H9 (cell line): ENCODE data around the gene OR4D2. TPM values are rescaled to one million over a fixed set of nuclear protein-coding genes. Genes with fewer than 3 reads are reported as not detected.

Source experiments
- DNase-seq: peaks from one replicate; pipeline ENCODE4 v3.0.0-alpha.2; 2017
- H2AFZ ChIP-seq: one replicate; pipeline ENCODE4 v1.6.1; 2013; ENCODE audit warnings: mild to moderate bottlenecking, low read length, control low read depth, moderate library complexity
- H2AK5ac ChIP-seq: 2 replicates; pipeline ENCODE4 v1.6.1; 2013; ENCODE audit warnings: low read length, control low read depth, mixed read lengths; ENCODE audit not compliant: insufficient read length
- H2BK120ac ChIP-seq: one replicate; pipeline ENCODE4 v1.6.1; 2013; ENCODE audit warnings: low read depth, mild to moderate bottlenecking, low read length, control low read depth, inconsistent platforms; ENCODE audit not compliant: poor library complexity, severe bottlenecking
- H2BK12ac ChIP-seq: 2 replicates; pipeline ENCODE4 v1.6.1; 2013; ENCODE audit warnings: low read length, control low read depth, mixed read lengths, low read depth; ENCODE audit not compliant: insufficient read length
- H2BK15ac ChIP-seq: 2 replicates; pipeline ENCODE4 v1.6.1; 2013; ENCODE audit warnings: low read depth, low read length, control low read depth
- H2BK20ac ChIP-seq: one replicate; pipeline ENCODE4 v1.6.1; 2013; ENCODE audit warnings: low read depth, mild to moderate bottlenecking, low read length, control low read depth, inconsistent platforms; ENCODE audit not compliant: poor library complexity, severe bottlenecking
- H2BK5ac ChIP-seq: 2 replicates; pipeline ENCODE4 v1.6.1; 2013; ENCODE audit warnings: low read length, control low read depth, mixed read lengths; ENCODE audit not compliant: insufficient read length
- H3K14ac ChIP-seq: 2 replicates; pipeline ENCODE4 v1.6.1; 2013; ENCODE audit warnings: low read length, control low read depth; ENCODE audit not compliant: insufficient read depth
- H3K18ac ChIP-seq: 2 replicates; pipeline ENCODE4 v1.6.1; 2013; ENCODE audit warnings: low read depth, mild to moderate bottlenecking, mixed read lengths, low read length, control low read depth; ENCODE audit not compliant: insufficient read length
- H3K23ac ChIP-seq: 2 replicates; pipeline ENCODE4 v1.6.1; 2013; ENCODE audit warnings: low read length, control low read depth, mixed read lengths, low read depth; ENCODE audit not compliant: insufficient read length
- H3K23me2 ChIP-seq: 2 replicates; pipeline ENCODE4 v1.6.1; 2013; ENCODE audit warnings: low read depth, mild to moderate bottlenecking, mixed read lengths, low read length, control low read depth; ENCODE audit not compliant: insufficient read length, poor library complexity, severe bottlenecking
- H3K27ac ChIP-seq: 2 replicates; pipeline ENCODE4 v1.5.1; 2013; ENCODE audit warnings: low read length, control low read depth, mixed read lengths, low read depth; ENCODE audit not compliant: insufficient read length
- H3K27me3 ChIP-seq: 2 replicates; pipeline ENCODE4 v1.6.1; 2013; ENCODE audit warnings: low read length, control low read depth, inconsistent platforms; ENCODE audit not compliant: insufficient read depth
- H3K4ac ChIP-seq: 2 replicates; pipeline ENCODE4 v1.6.1; 2013; ENCODE audit warnings: low read depth, mild to moderate bottlenecking, control low read depth, inconsistent platforms, low read length, moderate library complexity
- H3K4me1 ChIP-seq: 2 replicates; pipeline ENCODE4 v1.6.1; 2013; ENCODE audit warnings: low read length, control low read depth, inconsistent platforms; ENCODE audit not compliant: insufficient read depth
- H3K4me2 ChIP-seq: 2 replicates; pipeline ENCODE4 v1.6.1; 2013; ENCODE audit warnings: low read length, control low read depth, mixed read lengths; ENCODE audit not compliant: insufficient read length, insufficient read depth
- H3K56ac ChIP-seq: 2 replicates; pipeline ENCODE4 v1.6.1; 2013; ENCODE audit warnings: low read depth, mild to moderate bottlenecking, mixed read lengths, low read length, control low read depth; ENCODE audit not compliant: insufficient read length
- H3K79me1 ChIP-seq: 2 replicates; pipeline ENCODE4 v1.6.1; 2013; ENCODE audit warnings: low read depth, mild to moderate bottlenecking, moderate library complexity, low read length, control low read depth, inconsistent platforms; ENCODE audit not compliant: insufficient read depth, poor library complexity, severe bottlenecking
- H3K79me2 ChIP-seq: 2 replicates; pipeline ENCODE4 v1.6.1; 2013; ENCODE audit warnings: low read length, control low read depth, inconsistent platforms; ENCODE audit not compliant: insufficient read depth
- H3K9ac ChIP-seq: 2 replicates; pipeline ENCODE4 v1.6.1; 2013; ENCODE audit warnings: low read length, control low read depth, mixed read lengths; ENCODE audit not compliant: insufficient read length; ENCODE audit errors: extremely low read depth
- H3K9me3 ChIP-seq: one replicate; pipeline ENCODE4 v1.6.1; 2013; ENCODE audit warnings: low read depth, low read length, inconsistent platforms; ENCODE audit not compliant: control insufficient read depth
- H3T11ph ChIP-seq: one replicate; pipeline ENCODE4 v1.6.1; 2013; ENCODE audit warnings: mild to moderate bottlenecking, low read length, control low read depth, inconsistent platforms
- H4K20me1 ChIP-seq: one replicate; pipeline ENCODE4 v1.6.1; 2013; ENCODE audit not compliant: control insufficient read depth, insufficient read length, insufficient read depth
- H4K5ac ChIP-seq: 2 replicates; pipeline ENCODE4 v1.6.1; 2013; ENCODE audit warnings: low read depth, mild to moderate bottlenecking, mixed read lengths, low read length, control low read depth; ENCODE audit not compliant: insufficient read length
- H4K8ac ChIP-seq: replicated peaks from 2 replicates; pipeline ENCODE4 v1.6.1; 2013; ENCODE audit warnings: low read length, control low read depth, mixed read lengths, low read depth; ENCODE audit not compliant: insufficient read length
- H4K91ac ChIP-seq: 2 replicates; pipeline ENCODE4 v1.6.1; 2013; ENCODE audit warnings: low read depth, mild to moderate bottlenecking, moderate library complexity, mixed read lengths, low read length, control low read depth; ENCODE audit not compliant: insufficient read length
- H3K27ac Mint-ChIP-seq, 3 experiments: 2 replicates in 2 of 3; 3 replicates in 1 of 3; pipeline ENCODE4 v1.8.0; 2020 to 2021; ENCODE audit warnings: mixed read lengths in 3 of 3, mild to moderate bottlenecking in 1 of 3, moderate library complexity in 1 of 3
- H3K27me3 Mint-ChIP-seq: 2 replicates; pipeline ENCODE4 v1.8.0; 2021; ENCODE audit warnings: low read depth, mild to moderate bottlenecking, moderate library complexity, mixed read lengths
- H3K36me3 Mint-ChIP-seq, 3 experiments: 2 replicates in 2 of 3; 3 replicates in 1 of 3; pipeline ENCODE4 v1.8.0; 2020 to 2021; ENCODE audit warnings: low read depth in 3 of 3, mixed read lengths in 3 of 3; ENCODE audit not compliant: insufficient read depth in 1 of 3
- H3K4me1 Mint-ChIP-seq, 2 experiments: 2 replicates each; pipeline ENCODE4 v1.8.0; 2020; ENCODE audit warnings: mixed read lengths in 2 of 2
- H3K4me3 Mint-ChIP-seq, 2 experiments: 2 replicates in 1 of 2; 3 replicates in 1 of 2; pipeline ENCODE4 v1.8.0; 2020 to 2021; ENCODE audit warnings: mild to moderate bottlenecking in 2 of 2, mixed read lengths in 2 of 2, moderate library complexity in 1 of 2
- H3K9me3 Mint-ChIP-seq, 2 experiments: 2 replicates in 1 of 2; 3 replicates in 1 of 2; pipeline ENCODE4 v1.8.0; 2020; ENCODE audit warnings: mild to moderate bottlenecking in 2 of 2, mixed read lengths in 2 of 2, moderate library complexity in 1 of 2
- WGBS: extraction: QIAGEN DNeasy Blood & Tissue Kit; methylation state at CpG from one replicate; pipeline ENCODE4 v1.1.7; 2013; ENCODE audit warnings: missing lambda C conversion rate, low lambda C conversion rate, mixed read lengths; ENCODE audit not compliant: insufficient read length; ENCODE audit errors: extremely low coverage; 5-methylcytosine and 5-hydroxymethylcytosine counted together
- total RNA-seq: library from RNA; stranded (reverse); gene quantifications from 2 replicates; pipeline ENCODE4 v1.2.1, GENCODE V29; 2021
- TF ChIP-seq, protein P1 (sequence below): fragments of 200-600 bp; sonication (generic); conservative IDR thresholded peaks from 3 replicates; pipeline ENCODE4 v1.8.0; 2021; ENCODE audit warnings: antibody characterized with exemption, mild to moderate bottlenecking

OR4D2 gene
- total RNA-seq, 1 experiment from 2014 or later: not detected

DNA sequence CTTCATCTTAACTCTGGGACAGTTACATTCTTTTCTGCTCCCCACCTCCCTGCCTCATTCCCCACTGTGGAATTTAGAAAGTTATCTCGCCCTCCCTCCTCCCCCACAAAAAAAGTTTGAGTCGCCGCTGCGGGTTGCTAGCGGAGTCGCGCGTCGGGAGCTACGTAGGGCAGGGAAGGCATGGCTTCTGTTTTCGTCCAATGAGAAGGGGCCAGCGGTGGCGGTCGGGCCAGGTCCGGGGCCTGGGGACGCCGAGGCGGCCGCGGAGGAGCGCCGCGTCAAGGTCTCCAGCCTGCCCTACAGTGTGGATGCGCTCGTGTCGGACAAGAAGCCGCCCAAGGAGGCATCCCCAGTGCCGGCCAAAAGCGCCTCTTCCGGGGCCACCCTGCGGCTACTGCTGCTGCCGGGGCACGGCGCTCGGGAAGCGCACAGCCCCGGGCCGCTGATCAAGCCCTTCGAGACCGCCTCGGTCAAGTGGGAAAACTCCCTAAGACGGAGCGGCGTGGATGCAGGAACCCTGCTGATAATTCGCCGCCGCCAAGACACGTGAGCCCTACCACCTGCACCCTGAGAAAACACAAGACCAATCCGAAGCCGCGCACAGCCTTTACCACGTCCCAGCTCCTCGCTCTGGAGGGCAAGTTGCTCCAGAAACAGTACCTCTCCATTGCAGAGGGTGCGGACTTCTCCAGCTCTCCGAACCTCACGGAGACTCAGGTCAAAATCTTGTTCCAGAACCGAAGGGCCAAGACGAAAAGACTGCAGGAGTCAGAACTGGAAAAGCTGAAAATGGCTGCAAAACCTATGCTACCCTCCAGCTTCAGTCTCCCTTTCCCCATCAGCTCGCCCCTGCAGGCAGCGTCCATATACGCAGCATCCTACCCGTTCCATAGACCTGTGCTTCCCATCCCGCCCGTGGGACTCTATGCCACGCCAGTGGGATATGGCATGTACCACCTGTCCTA lies 9.7 kb upstream of the OR4D2 start:
- H3K27ac ChIP-seq: no peak overlapping the region
- no peaks in the 10 kb centered on the region for H3K9me3 ChIP-seq
- no peaks in the 10 kb centered on the region for H4K20me1 ChIP-seq
- peak overlapping the region; percentile 82 for H3K4me2 ChIP-seq
- H3K18ac ChIP-seq: peak overlapping the region; percentile 92
- peak overlapping the region; percentile 72 to 88 for H3K4me3 Mint-ChIP-seq
- H3K14ac ChIP-seq: peak overlapping the region; percentile 94
- peaks cover 6 to 7% of the 10 kb centered on the region in 2 experiments for H3K4me1 Mint-ChIP-seq
- no peak overlapping the region for H3K4ac ChIP-seq
- TF ChIP-seq, protein P1, sequence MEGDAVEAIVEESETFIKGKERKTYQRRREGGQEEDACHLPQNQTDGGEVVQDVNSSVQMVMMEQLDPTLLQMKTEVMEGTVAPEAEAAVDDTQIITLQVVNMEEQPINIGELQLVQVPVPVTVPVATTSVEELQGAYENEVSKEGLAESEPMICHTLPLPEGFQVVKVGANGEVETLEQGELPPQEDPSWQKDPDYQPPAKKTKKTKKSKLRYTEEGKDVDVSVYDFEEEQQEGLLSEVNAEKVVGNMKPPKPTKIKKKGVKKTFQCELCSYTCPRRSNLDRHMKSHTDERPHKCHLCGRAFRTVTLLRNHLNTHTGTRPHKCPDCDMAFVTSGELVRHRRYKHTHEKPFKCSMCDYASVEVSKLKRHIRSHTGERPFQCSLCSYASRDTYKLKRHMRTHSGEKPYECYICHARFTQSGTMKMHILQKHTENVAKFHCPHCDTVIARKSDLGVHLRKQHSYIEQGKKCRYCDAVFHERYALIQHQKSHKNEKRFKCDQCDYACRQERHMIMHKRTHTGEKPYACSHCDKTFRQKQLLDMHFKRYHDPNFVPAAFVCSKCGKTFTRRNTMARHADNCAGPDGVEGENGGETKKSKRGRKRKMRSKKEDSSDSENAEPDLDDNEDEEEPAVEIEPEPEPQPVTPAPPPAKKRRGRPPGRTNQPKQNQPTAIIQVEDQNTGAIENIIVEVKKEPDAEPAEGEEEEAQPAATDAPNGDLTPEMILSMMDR: peak; percentile 38
- no peaks in the 10 kb centered on the region; the same call in 1 of the 2 replicates for H3K27me3 ChIP-seq
- H3K79me1 ChIP-seq: no peaks in the 10 kb centered on the region
- peak overlapping the region; percentile 46 for H3K9ac ChIP-seq
- peak overlapping the region in 2 of 3 experiments; percentile 12 to 81; a peak in 2 of 7 replicates for H3K27ac Mint-ChIP-seq
- H3K36me3 Mint-ChIP-seq: no peaks in the 10 kb centered on the region; a peak in 1 of 7 replicates
- H2BK12ac ChIP-seq: no peak overlapping the region
- H2AK5ac ChIP-seq: no peak overlapping the region
- H4K8ac ChIP-seq: no peak overlapping the region
- no peaks in the 10 kb centered on the region; the same call in 1 of the 2 replicates for H3K4me1 ChIP-seq
- no CpG with 5 or more reads among the region's 65 CpGs for WGBS
- H4K91ac ChIP-seq: no peak overlapping the region
- H2BK120ac ChIP-seq: no peak overlapping the region
- H4K5ac ChIP-seq: no peak overlapping the region
- H3K56ac ChIP-seq: no peak overlapping the region
- peaks cover 86% of the 10 kb centered on the region for H3K27me3 Mint-ChIP-seq
- H2BK15ac ChIP-seq: no peak overlapping the region
- no peaks in the 10 kb centered on the region for H3K79me2 ChIP-seq
- no peak overlapping the region for H2BK5ac ChIP-seq
- H3K23me2 ChIP-seq: peaks cover 11% of the 10 kb centered on the region
- H3K9me3 Mint-ChIP-seq: no peaks in the 10 kb centered on the region
- no peak overlapping the region for H3T11ph ChIP-seq
- peak; percentile 86 for DNase-seq
- no peak overlapping the region for H3K23ac ChIP-seq
- H2BK20ac ChIP-seq: no peak overlapping the region
- H2AFZ ChIP-seq: peak overlapping the region; percentile 92
